Natural killer cell (primary cell): ENCODE results near the gene ASIC5. TPM values are rescaled to one million over a fixed set of nuclear protein-coding genes. Genes with fewer than 3 reads are reported as not detected.

Experiments
- ATAC-seq, 3 donors: fragments of 150-1000 bp in 2 of 3; fragments of 200-7000 bp in 1 of 3; cut with Tn5 transposase; 1 replicate in 1 of 3; 2 replicates in 2 of 3; pipeline ENCODE4 v1.10.0; 2021; ENCODE audit warnings: mild to moderate bottlenecking in 2 of 3, moderate library complexity in 2 of 3
- DNase-seq, 2 donors: peaks; one replicate each; pipeline versions ENCODE4 v3.0.0 to v3.0.0-alpha.2; 2013 to 2021; ENCODE audit warnings: mixed read lengths in 1 of 2
- H3K27ac ChIP-seq: one replicate; pipeline ENCODE4 v1.5.1; 2013; ENCODE audit warnings: mild to moderate bottlenecking, low read length
- H3K27me3 ChIP-seq: one replicate; pipeline ENCODE4 v1.6.1; 2013; ENCODE audit warnings: low read length; ENCODE audit not compliant: control insufficient read depth, insufficient read depth
- H3K36me3 ChIP-seq: one replicate; pipeline ENCODE4 v1.6.1; 2013; ENCODE audit warnings: low read length; ENCODE audit not compliant: control insufficient read depth, insufficient read depth
- H3K4me1 ChIP-seq: one replicate; pipeline ENCODE4 v1.6.1; 2013; ENCODE audit warnings: low read length; ENCODE audit not compliant: control insufficient read depth, insufficient read depth
- H3K4me3 ChIP-seq: one replicate; pipeline ENCODE4 v1.5.1; 2013; ENCODE audit warnings: low read length
- H3K9me3 ChIP-seq: one replicate; pipeline ENCODE4 v1.6.1; 2013; ENCODE audit warnings: low read length; ENCODE audit not compliant: control insufficient read depth, insufficient read depth
- H3K27ac Mint-ChIP-seq, 2 donors: one replicate each; pipeline ENCODE4 v1.8.0; 2022; ENCODE audit warnings: mild to moderate bottlenecking in 2 of 2, mixed read lengths in 2 of 2, moderate library complexity in 1 of 2
- H3K27me3 Mint-ChIP-seq, 2 donors: one replicate each; pipeline ENCODE4 v1.8.0; 2022; ENCODE audit warnings: low read depth in 2 of 2, mixed read lengths in 2 of 2
- H3K36me3 Mint-ChIP-seq: one replicate; pipeline ENCODE4 v1.8.0; 2022; ENCODE audit warnings: mixed read lengths
- H3K4me1 Mint-ChIP-seq, 2 donors: one replicate each; pipeline ENCODE4 v1.8.0; 2022; ENCODE audit warnings: mixed read lengths in 2 of 2
- H3K4me3 Mint-ChIP-seq: one replicate; pipeline ENCODE4 v1.8.0; 2022; ENCODE audit warnings: mild to moderate bottlenecking, moderate library complexity, mixed read lengths
- H3K9me3 Mint-ChIP-seq, 2 donors: one replicate each; pipeline ENCODE4 v1.8.0; 2022; ENCODE audit warnings: mixed read lengths in 2 of 2
- CTCF ChIP-seq: fragments of 200-600 bp; IDR thresholded peaks from one replicate; pipeline ENCODE4 v1.8.0; 2022; ENCODE audit warnings: antibody characterized with exemption
- WGBS: methylation state at CpG from one replicate; pipeline ENCODE4 v1.1.7; 2013; ENCODE audit warnings: missing lambda C conversion rate; ENCODE audit not compliant: insufficient coverage; 5-methylcytosine and 5-hydroxymethylcytosine counted together
- intact Hi-C: fragments of 100-400 bp; cut with micrococcal nuclease; formaldehyde crosslinking; loops from one replicate; pipeline ENCODE4 v1.14.2; 2022
- total RNA-seq, 4 donors: library from RNA; stranded (reverse); fragments of 120-200 nt in 1 of 4; gene quantifications; one replicate each; pipeline versions ENCODE4 v1.2.3 to v1.2.4, GENCODE V29; 2013 to 2022

Gene ASIC5
- total RNA-seq, 3 donors from 2014 or later (not counting 1 experiment from before 2014, with no cell fraction given), result not detected

- Histone ChIP-seq H3K4me3 (no peak overlapping the region), H3K36me3 (no peaks in the 10 kb centered on the region), H3K4me1 (no peaks in the 10 kb centered on the region), H3K27me3 (no peaks in the 10 kb centered on the region), H3K27ac (no peak overlapping the region), H3K9me3 (no peaks in the 10 kb centered on the region)
- ATAC-seq (no peak), DNase-seq (no peak)
- no CpG with 5 or more reads among the region's 1 CpG for WGBS
- TF ChIP-seq CTCF, result no peak
- Mint-ChIP-seq H3K36me3 (no peaks in the 10 kb centered on the region), H3K9me3 (no peaks in the 10 kb centered on the region), H3K27me3 (no peaks in the 10 kb centered on the region), H3K4me1 (no peaks in the 10 kb centered on the region), H3K4me3 (no peak overlapping the region), H3K27ac (no peak overlapping the region)
- intact Hi-C loops, result no loop called here
These were observed 71.4 kb downstream of the ASIC5 start for GRCh38 chr4:155794589-155795236.

- H3K4me1 Mint-ChIP-seq, result peaks cover 5% of the 10 kb centered on the region in 2 donors
- Histone ChIP-seq H3K27me3 (no peaks in the 10 kb centered on the region), H3K4me1 (no peaks in the 10 kb centered on the region), H3K4me3 (no peak overlapping the region), H3K27ac (no peak overlapping the region), H3K9me3 (no peaks in the 10 kb centered on the region), H3K36me3 (no peaks in the 10 kb centered on the region)
- WGBS, result 83% methylated on average over 2 of the region's 3 CpGs
- intact Hi-C loops, result loop anchor here (5.0 kb wide), 1 partner anchor 808 kb away; no protein-coding TSS in a partner anchor
- H3K36me3 Mint-ChIP-seq, result no peaks in the 10 kb centered on the region
- H3K9me3 Mint-ChIP-seq, result no peaks in the 10 kb centered on the region
- ATAC-seq (no peak), DNase-seq (no peak)
- no peak overlapping the region for H3K4me3 Mint-ChIP-seq
- no peak for TF ChIP-seq CTCF
- H3K27ac Mint-ChIP-seq, result no peak overlapping the region
- H3K27me3 Mint-ChIP-seq, result no peaks in the 10 kb centered on the region
These were observed 76.1 kb downstream of the ASIC5 start for GRCh38 chr4:155789982-155790381.

GRCh38 chr4:155789391-155789790, 76.7 kb downstream of the ASIC5 start:
- H3K9me3 ChIP-seq, result no peaks in the 10 kb centered on the region
- 63% methylated on average over 6 of the region's 6 CpGs for WGBS
- H3K27ac ChIP-seq, result no peak overlapping the region
- no peak overlapping the region for H3K4me3 ChIP-seq
- Mint-ChIP-seq H3K4me1 (peaks cover 5% of the 10 kb centered on the region in 2 donors), H3K36me3 (no peaks in the 10 kb centered on the region), H3K27ac (no peak overlapping the region), H3K9me3 (no peaks in the 10 kb centered on the region), H3K4me3 (no peak overlapping the region), H3K27me3 (no peaks in the 10 kb centered on the region)
- no peaks in the 10 kb centered on the region for H3K36me3 ChIP-seq
- H3K4me1 ChIP-seq, result no peaks in the 10 kb centered on the region
- H3K27me3 ChIP-seq, result no peaks in the 10 kb centered on the region
- ATAC-seq (no peak), DNase-seq (no peak)
- TF ChIP-seq CTCF, result no peak
- intact Hi-C loops, result loop anchor here (5.0 kb wide), 1 partner anchor 807 kb away; no protein-coding TSS in a partner anchor
